Calu3 (cell line): ENCODE data around the gene DAB1. TPM values are rescaled to one million over a fixed set of nuclear protein-coding genes. Genes with fewer than 3 reads are reported as not detected.

Experiments used
- BruUV-seq: library from RNA; stranded (reverse); fragments of 400-500 nt; replicated peaks from 2 replicates; lab custom pipeline; 2021; lab: Mats Ljungman, UMichigan
- CTCF ChIA-PET: fragments of 300-600 bp; sonication (Branson Sonifier 250); formaldehyde crosslinking; loops from one replicate; lab custom pipeline; 2022; ENCODE audit warnings: antibody characterized with exemption; lab: Charles Lee
- DNase-seq: peaks from one replicate; pipeline ENCODE4 v3.0.0; 2022
- H3K27ac Mint-ChIP-seq: one replicate; pipeline ENCODE4 v1.8.0; 2022; ENCODE audit warnings: mixed read lengths; ENCODE audit not compliant: unreplicated experiment
- H3K27me3 Mint-ChIP-seq: one replicate; pipeline ENCODE4 v1.8.0; 2022; ENCODE audit warnings: mixed read lengths; ENCODE audit not compliant: unreplicated experiment
- H3K36me3 Mint-ChIP-seq: one replicate; pipeline ENCODE4 v1.8.0; 2022; ENCODE audit warnings: mild to moderate bottlenecking, moderate library complexity, mixed read lengths; ENCODE audit not compliant: insufficient read depth, unreplicated experiment
- H3K4me1 Mint-ChIP-seq: one replicate; pipeline ENCODE4 v1.8.0; 2022; ENCODE audit warnings: mild to moderate bottlenecking, low read depth, mixed read lengths; ENCODE audit not compliant: unreplicated experiment
- H3K4me3 Mint-ChIP-seq: one replicate; pipeline ENCODE4 v1.8.0; 2022; ENCODE audit warnings: mild to moderate bottlenecking, low read depth, moderate library complexity, mixed read lengths; ENCODE audit not compliant: unreplicated experiment
- H3K9me3 Mint-ChIP-seq: one replicate; pipeline ENCODE4 v1.8.0; 2022; ENCODE audit warnings: low read depth, mixed read lengths; ENCODE audit not compliant: unreplicated experiment
- intact Hi-C: fragments of 100-400 bp; cut with micrococcal nuclease; formaldehyde crosslinking; loops from one replicate; pipeline ENCODE4 v1.10.0; 2022; ENCODE audit not compliant: unreplicated experiment
- total RNA-seq: library from RNA; stranded (reverse); gene quantifications from 2 replicates; pipeline ENCODE4 v1.2.3, GENCODE V29; 2022
- TF ChIP-seq, protein P1 (sequence below): fragments of 200-600 bp; IDR thresholded peaks from one replicate; pipeline ENCODE4 v1.8.0; 2022; ENCODE audit warnings: antibody characterized with exemption; ENCODE audit not compliant: unreplicated experiment

DAB1 gene
- total RNA-seq, 1 experiment from 2014 or later, result not detected

DNA sequence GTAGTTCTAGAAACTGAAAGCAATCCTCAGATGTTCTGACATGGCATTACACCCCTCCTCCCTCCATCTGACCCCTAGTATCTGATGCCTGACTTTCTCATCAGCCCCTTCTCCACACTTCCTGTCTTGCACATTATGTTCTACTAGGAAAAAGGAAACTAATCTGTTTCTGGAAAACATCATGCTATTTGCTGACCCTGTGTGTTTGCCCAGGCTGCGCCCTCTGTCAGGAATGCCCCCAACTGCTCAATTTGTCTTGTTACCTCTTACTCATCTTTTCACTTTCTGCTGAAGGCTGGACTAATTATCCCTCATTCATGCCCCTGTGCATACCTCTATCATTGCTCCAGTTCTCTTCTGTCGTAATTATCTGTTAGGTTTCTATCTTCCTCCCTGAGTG is 37.5 kb upstream of the DAB1 start:
- Mint-ChIP-seq H3K9me3 (peaks cover 10% of the 10 kb centered on the region), H3K36me3 (no peaks in the 10 kb centered on the region), H3K4me1 (no peaks in the 10 kb centered on the region), H3K27ac (no peak overlapping the region), H3K4me3 (no peak overlapping the region), H3K27me3 (no peaks in the 10 kb centered on the region)
- CTCF ChIA-PET, result no interaction called here
- intact Hi-C loops, result no loop called here
- TF ChIP-seq, protein P1, sequence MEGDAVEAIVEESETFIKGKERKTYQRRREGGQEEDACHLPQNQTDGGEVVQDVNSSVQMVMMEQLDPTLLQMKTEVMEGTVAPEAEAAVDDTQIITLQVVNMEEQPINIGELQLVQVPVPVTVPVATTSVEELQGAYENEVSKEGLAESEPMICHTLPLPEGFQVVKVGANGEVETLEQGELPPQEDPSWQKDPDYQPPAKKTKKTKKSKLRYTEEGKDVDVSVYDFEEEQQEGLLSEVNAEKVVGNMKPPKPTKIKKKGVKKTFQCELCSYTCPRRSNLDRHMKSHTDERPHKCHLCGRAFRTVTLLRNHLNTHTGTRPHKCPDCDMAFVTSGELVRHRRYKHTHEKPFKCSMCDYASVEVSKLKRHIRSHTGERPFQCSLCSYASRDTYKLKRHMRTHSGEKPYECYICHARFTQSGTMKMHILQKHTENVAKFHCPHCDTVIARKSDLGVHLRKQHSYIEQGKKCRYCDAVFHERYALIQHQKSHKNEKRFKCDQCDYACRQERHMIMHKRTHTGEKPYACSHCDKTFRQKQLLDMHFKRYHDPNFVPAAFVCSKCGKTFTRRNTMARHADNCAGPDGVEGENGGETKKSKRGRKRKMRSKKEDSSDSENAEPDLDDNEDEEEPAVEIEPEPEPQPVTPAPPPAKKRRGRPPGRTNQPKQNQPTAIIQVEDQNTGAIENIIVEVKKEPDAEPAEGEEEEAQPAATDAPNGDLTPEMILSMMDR, result no peak
- no TSS peak for BruUV-seq
- no peak for DNase-seq

DNA sequence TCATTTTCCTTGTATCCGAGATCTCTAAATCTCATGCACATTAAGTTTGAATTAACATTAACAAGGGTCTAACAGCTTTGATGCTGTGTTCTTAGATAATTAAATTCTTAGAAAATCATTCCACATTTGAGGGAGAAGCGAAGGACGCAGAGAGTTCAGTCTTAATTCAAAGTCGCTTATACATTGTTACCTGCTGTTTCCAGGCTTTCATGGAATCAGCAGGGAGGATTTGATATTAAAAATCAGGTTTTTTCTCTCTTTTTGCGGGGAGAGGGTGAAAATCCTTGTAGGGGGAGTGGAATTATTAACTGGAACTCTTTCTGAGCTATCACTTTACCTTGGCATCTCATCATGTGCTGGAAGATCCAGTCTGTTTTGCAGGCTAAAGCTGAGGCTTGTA is 27.7 kb upstream of the DAB1 start:
- peaks cover 7% of the 10 kb centered on the region for H3K9me3 Mint-ChIP-seq

DNA sequence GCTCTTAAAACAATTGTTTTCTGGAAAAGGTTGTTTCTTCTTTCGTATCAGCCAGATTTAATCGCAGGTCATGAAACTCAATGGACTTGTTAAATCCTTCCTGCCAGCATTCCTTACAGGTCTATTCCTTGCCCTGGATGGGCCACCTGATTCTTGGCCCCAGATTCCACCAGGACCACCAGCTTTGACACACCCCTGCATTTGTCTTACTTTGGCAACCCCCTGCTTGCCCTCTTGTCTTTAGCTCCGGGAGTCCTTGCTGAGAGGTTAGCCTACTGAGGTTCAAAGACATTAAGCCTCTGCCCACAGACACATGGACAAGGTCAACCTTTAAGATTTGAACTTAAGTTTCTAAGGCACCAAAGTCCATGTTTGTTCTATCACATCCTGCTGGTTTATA is 27.1 kb upstream of the DAB1 start:
- Mint-ChIP-seq H3K9me3 (peaks cover 7% of the 10 kb centered on the region), H3K4me1 (no peaks in the 10 kb centered on the region), H3K27me3 (peaks cover 7% of the 10 kb centered on the region), H3K27ac (no peak overlapping the region), H3K36me3 (no peaks in the 10 kb centered on the region), H3K4me3 (no peak overlapping the region)
- CTCF ChIA-PET, result no interaction called here
- BruUV-seq, result no TSS peak
- intact Hi-C loops, result no loop called here
- TF ChIP-seq, protein P1, result no peak
- DNase-seq, result no peak

More for the DNA sequence above, 27.7 kb upstream of the DAB1 start:
- no peak overlapping the region for H3K4me3 Mint-ChIP-seq
- BruUV-seq, result no TSS peak
- CTCF ChIA-PET, result no interaction called here
- H3K27me3 Mint-ChIP-seq, result peaks cover 7% of the 10 kb centered on the region
- no peaks in the 10 kb centered on the region for H3K4me1 Mint-ChIP-seq
- intact Hi-C loops, result no loop called here
- H3K27ac Mint-ChIP-seq, result no peak overlapping the region
- H3K36me3 Mint-ChIP-seq, result no peaks in the 10 kb centered on the region
- TF ChIP-seq, protein P1, result no peak
- DNase-seq, result no peak

DNA sequence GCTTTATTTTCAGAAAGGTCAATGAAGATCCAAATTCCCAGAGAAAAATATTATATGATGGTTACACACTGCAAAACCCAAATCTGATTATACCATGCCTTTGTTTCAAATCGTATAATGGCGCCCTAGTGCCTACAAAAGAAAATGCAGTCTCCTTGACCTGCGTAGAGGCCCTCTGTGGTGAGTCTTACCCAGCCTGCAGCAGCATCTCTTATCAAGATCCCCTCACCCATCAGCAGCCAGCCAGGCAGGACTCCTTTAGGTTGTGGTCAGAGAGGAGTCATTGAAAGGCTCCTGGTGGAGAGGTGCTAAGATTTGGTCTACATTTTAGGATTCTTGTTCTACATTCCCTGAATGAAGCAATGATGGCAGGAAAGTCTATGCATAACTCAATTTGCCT is 23.7 kb upstream of the DAB1 start:
- DNase-seq, result no peak
- Mint-ChIP-seq H3K4me1 (no peaks in the 10 kb centered on the region), H3K27ac (no peak overlapping the region), H3K4me3 (no peak overlapping the region), H3K36me3 (no peaks in the 10 kb centered on the region), H3K27me3 (peaks cover 5% of the 10 kb centered on the region), H3K9me3 (peaks cover 7% of the 10 kb centered on the region)
- no TSS peak for BruUV-seq
- TF ChIP-seq, protein P1, result no peak
- CTCF ChIA-PET, result no interaction called here
- intact Hi-C loops, result no loop called here

DNA sequence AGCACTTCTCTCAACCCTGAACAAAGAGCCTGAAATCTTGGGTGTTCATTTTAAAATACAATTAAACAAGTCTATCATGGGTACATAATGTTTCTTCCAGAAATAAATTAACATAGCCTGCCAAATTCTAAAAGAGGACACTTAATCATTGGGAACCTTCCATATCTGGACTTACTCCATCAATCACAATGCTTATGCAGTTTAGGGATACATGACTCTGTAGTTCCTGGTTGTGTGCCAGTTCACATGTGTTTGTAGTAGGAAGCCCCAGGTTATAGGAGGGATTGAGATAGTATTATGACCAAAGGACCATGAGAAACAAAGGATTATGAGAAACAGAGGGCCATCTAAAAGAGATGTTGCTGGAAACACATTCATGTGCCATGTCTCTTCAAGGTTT is 19.1 kb upstream of the DAB1 start:
- peaks cover 14% of the 10 kb centered on the region for H3K9me3 Mint-ChIP-seq
- intact Hi-C loops, result no loop called here
- no TSS peak for BruUV-seq
- no peaks in the 10 kb centered on the region for H3K4me1 Mint-ChIP-seq
- H3K27ac Mint-ChIP-seq, result no peak overlapping the region
- H3K36me3 Mint-ChIP-seq, result no peaks in the 10 kb centered on the region
- no peak overlapping the region for H3K4me3 Mint-ChIP-seq
- TF ChIP-seq, protein P1, result no peak
- no peak for DNase-seq
- CTCF ChIA-PET, result no interaction called here
- H3K27me3 Mint-ChIP-seq, result no peaks in the 10 kb centered on the region
